Measurements from ENCODE around the gene CRYBA2.

DNA sequence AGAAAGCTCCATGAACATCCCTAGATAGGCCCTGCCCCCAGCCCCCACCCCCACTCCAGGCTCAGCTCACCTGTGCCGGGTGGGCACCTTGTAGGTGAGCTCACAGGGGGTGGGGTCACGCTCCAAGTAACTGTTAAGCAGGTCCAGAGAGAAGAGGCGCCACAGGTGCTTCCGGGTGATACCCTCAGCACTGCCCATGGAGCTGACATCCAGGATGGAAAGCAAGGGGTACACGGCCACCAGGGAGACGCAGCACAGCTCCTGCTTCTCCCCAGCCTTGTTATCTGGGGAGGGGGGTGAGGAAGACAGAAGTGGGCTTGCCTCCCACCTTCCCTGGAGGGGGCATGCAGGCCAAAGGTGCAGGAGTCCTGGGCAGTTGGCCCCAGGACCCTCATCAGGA, 26.2 kb upstream of the CRYBA2 start:
- TF ChIP-seq, protein P1, sequence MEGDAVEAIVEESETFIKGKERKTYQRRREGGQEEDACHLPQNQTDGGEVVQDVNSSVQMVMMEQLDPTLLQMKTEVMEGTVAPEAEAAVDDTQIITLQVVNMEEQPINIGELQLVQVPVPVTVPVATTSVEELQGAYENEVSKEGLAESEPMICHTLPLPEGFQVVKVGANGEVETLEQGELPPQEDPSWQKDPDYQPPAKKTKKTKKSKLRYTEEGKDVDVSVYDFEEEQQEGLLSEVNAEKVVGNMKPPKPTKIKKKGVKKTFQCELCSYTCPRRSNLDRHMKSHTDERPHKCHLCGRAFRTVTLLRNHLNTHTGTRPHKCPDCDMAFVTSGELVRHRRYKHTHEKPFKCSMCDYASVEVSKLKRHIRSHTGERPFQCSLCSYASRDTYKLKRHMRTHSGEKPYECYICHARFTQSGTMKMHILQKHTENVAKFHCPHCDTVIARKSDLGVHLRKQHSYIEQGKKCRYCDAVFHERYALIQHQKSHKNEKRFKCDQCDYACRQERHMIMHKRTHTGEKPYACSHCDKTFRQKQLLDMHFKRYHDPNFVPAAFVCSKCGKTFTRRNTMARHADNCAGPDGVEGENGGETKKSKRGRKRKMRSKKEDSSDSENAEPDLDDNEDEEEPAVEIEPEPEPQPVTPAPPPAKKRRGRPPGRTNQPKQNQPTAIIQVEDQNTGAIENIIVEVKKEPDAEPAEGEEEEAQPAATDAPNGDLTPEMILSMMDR (conservative IDR thresholded peaks at IDR 0.05 in 1 of 2, IDR thresholded peaks at IDR 0.05 in 1 of 2; ENCODE audit: extremely low read depth in 1 of 2, insufficient read depth in 1 of 2, low read depth in 1 of 2, low read length in 2 of 2), result no peak
- TF ChIP-seq EZH2 (IDR thresholded peaks at IDR 0.05; ENCODE audit: borderline replicate concordance, low read length), result no peak

Data from mammary epithelial cell (primary cell).